Ovary (tissue), 3 donors: Measurements from ENCODE around the gene KCNJ10.

Source experiments
- POLR2A ChIP-seq: fragments of 450-650 bp; IDR thresholded peaks from one replicate; pipeline ENCODE4 v1.6.1; 2017; ENCODE audit warnings: antibody characterized with exemption, mild to moderate bottlenecking, moderate library complexity
- TF ChIP-seq, protein P1 (sequence below), 3 donors: fragments of 450-650 bp in 2 of 3; fragments of 200-600 bp in 1 of 3; IDR thresholded peaks; one replicate each; pipeline versions ENCODE4 v1.5.1 to v1.8.0; 2016 to 2022; ENCODE audit warnings: antibody characterized with exemption in 3 of 3, mild to moderate bottlenecking in 1 of 3
- donor health status: DM: no; HTN: no; CAD: no.

DNA sequence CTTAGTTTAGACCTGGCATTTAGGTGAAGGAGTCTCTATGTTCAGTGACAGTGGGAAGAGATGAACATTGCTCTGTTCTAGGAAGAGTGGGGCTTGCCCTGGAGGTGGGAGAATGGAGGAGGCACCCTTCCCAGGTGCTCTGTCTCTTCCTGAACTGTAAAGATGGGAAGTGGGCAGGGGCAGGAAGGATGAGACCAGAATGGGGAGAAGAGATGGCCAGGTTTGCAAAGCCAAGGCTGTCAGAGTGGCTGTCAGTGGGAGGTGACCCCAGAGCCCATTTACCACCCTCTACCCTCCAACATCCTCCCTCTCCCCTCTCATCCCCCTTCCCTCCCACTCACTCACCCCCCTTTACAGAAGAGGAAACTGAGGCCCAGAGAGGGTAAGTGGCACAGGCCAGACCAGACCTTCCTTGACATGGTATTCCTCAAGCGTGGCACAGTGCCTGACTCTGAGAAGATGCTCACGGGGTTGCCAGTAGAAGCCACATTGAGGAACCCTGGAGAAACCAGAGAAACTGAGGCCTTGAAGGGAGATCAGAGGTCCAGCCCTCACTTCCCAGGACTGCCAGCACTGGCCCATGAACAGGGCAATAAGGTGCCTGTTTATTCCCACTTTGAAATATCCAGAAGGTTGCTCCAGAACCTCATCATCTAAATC is 29.9 kb upstream of the KCNJ10 start:
- TF ChIP-seq, protein P1, sequence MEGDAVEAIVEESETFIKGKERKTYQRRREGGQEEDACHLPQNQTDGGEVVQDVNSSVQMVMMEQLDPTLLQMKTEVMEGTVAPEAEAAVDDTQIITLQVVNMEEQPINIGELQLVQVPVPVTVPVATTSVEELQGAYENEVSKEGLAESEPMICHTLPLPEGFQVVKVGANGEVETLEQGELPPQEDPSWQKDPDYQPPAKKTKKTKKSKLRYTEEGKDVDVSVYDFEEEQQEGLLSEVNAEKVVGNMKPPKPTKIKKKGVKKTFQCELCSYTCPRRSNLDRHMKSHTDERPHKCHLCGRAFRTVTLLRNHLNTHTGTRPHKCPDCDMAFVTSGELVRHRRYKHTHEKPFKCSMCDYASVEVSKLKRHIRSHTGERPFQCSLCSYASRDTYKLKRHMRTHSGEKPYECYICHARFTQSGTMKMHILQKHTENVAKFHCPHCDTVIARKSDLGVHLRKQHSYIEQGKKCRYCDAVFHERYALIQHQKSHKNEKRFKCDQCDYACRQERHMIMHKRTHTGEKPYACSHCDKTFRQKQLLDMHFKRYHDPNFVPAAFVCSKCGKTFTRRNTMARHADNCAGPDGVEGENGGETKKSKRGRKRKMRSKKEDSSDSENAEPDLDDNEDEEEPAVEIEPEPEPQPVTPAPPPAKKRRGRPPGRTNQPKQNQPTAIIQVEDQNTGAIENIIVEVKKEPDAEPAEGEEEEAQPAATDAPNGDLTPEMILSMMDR (IDR thresholded peaks at IDR 0.05) = no peak
- TF ChIP-seq POLR2A = no peak
